ENCODE results near the gene C8A.

The C8A gene

DNA sequence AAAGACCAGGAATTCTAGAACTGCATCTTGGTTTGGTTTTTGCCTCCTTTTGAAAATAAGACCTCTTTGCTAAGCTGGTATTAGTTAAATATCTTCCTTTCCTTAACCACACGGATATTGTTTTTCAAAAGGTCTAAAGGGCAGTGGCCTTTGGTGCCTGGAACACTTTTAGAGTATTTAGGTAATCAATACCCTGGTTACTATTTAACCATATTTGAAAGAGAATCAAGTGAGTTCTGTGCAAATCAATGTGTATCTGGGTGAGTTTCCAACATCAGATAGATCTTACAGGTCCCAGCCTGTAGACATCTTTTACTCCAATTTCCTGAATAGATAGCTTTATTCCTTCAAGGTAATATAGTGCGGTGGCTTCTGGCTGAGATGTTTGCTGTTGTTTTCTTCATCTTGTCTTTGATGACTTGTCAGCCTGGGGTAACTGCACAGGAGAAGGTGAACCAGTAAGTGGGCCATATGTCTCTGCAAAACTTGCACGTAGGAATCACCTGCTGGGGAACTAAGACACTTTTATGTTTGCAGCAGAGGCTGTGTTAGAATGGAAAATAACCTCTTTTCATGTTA is at the start of gene C8A:
Gene C8A (plus strand): TSS at position 277 of the 579 bp plus-strand sequence. CDS start 105 bp downstream, at position 382.
- no peak for DNase-seq (ENCODE audit: low read depth)

DNA sequence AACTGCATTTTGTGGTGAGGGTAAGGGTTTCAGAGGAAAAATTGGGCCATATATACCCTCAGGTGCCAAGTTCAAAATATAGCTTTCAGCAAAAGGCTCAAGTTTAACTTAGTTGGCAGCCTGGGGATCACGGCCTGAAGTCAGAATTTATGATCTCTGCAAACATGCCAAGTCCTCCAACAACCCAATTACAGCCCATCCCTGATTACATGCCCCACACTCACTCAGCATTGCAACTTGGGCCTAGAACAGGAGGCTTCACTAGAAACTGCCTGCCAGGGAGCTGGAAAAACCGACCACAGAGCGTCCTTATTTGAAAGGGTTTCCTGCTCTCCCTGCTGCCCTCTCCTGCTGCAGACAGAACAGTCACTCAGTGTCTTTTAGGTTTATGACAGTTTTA is 47.8 kb upstream of the C8A start:
- no peak overlapping the region for H3K4me3 ChIP-seq (ENCODE audit: control insufficient read depth, low read depth, low read length)
- TF ChIP-seq, protein P1, sequence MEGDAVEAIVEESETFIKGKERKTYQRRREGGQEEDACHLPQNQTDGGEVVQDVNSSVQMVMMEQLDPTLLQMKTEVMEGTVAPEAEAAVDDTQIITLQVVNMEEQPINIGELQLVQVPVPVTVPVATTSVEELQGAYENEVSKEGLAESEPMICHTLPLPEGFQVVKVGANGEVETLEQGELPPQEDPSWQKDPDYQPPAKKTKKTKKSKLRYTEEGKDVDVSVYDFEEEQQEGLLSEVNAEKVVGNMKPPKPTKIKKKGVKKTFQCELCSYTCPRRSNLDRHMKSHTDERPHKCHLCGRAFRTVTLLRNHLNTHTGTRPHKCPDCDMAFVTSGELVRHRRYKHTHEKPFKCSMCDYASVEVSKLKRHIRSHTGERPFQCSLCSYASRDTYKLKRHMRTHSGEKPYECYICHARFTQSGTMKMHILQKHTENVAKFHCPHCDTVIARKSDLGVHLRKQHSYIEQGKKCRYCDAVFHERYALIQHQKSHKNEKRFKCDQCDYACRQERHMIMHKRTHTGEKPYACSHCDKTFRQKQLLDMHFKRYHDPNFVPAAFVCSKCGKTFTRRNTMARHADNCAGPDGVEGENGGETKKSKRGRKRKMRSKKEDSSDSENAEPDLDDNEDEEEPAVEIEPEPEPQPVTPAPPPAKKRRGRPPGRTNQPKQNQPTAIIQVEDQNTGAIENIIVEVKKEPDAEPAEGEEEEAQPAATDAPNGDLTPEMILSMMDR (conservative IDR thresholded peaks at IDR 0.05; ENCODE audit: control insufficient read depth, insufficient read depth, low read depth, low read length) = no peak
- DNase-seq (ENCODE audit: low read depth) = no peak

More for the DNA sequence above, at the start of gene C8A:
- TF ChIP-seq, protein P1 (conservative IDR thresholded peaks at IDR 0.05; ENCODE audit: control insufficient read depth, insufficient read depth, low read depth, low read length) = no peak
- no peak within 1 kb of the TSS for H3K4me3 ChIP-seq (ENCODE audit: control insufficient read depth, low read depth, low read length)

DNA sequence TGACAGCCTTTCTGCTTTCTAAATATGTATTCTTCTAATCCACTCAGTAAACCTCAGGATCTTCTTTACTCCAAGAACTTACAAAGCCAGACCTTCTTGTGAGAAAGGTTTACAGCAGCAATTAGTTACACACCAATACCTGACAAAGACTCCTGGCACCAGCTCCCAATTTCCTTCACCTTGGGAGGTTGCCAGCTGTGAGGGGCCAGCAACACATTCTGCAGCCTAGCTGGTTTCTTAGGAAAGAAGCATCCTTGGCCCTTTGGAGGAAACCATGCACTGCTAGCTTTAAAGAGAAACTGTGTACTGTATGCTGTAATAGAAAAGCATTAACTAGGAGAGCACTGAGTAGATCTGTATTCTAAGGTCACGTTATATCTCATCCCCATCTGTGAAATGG is 46.2 kb upstream of the C8A start:
- TF ChIP-seq, protein P1 (conservative IDR thresholded peaks at IDR 0.05; ENCODE audit: control insufficient read depth, insufficient read depth, low read depth, low read length) = no peak
- no peak for DNase-seq (ENCODE audit: low read depth)
- no peak overlapping the region for H3K4me3 ChIP-seq (ENCODE audit: control insufficient read depth, low read depth, low read length)

DNA sequence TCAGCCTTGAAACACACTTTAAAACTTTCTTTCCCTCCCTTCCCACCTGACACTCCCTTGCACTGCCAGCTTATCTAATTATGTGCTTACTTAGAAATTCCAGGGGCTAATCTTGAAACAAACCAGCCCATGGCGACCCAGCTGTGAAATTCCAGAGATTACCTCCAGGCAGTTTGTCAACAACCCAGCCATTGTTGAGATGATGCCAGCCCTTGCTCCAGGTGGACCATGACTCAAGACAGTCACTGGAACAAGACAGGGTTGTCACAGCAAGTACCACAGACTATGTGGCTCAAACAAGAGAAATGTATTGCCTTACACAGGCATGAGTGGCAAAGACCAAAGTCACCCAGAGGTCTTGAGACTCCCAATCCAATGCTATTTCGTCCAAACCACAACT is 43.3 kb upstream of the C8A start:
- H3K4me3 ChIP-seq (ENCODE audit: control insufficient read depth, low read depth, low read length) = no peak overlapping the region
- TF ChIP-seq, protein P1 (conservative IDR thresholded peaks at IDR 0.05; ENCODE audit: control insufficient read depth, insufficient read depth, low read depth, low read length) = no peak
- no peak for DNase-seq (ENCODE audit: low read depth)

DNA sequence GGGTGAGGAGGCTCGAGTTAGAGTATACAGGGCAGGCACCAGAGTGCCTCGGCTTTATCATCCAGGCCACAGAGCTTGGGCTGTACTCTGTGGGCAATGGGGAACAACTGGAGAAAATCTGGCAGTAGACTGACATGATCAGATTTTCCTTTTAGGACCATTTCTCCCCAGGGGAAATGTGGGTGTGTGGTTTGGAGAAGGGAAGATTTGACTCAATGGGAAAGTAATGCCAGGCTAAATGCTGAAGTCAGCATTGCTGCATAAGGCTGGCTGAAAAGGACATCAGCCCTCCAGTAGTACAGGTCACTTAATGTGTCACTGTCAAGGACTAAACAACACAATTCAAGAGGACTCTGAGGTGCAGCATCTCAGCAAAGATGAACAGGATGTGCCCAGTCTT is 40.4 kb upstream of the C8A start:
- DNase-seq (ENCODE audit: low read depth) = peak; percentile 45
- no peak overlapping the region for H3K4me3 ChIP-seq (ENCODE audit: control insufficient read depth, low read depth, low read length)
- TF ChIP-seq, protein P1 (conservative IDR thresholded peaks at IDR 0.05; ENCODE audit: control insufficient read depth, insufficient read depth, low read depth, low read length) = no peak

DNA sequence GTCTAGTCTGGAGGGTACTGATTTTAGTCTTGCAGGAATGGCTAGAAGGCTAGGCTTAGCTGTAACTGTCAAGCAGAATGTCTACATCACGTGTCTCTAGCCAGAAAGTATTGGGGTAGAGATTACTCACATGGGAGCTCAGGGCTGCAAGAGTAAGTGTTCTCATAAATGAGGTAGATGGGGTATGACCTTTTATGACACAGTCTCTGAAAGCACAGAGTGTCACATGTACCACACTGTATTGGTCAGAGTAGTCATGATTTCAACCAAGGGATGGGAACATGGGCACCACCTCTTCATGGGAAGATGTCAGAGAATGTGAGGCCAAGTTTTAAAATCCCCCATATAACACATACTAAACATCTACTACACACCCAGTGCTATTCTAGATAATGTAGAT is 38.3 kb upstream of the C8A start:
- no peak overlapping the region for H3K4me3 ChIP-seq (ENCODE audit: control insufficient read depth, low read depth, low read length)
- TF ChIP-seq, protein P1 (conservative IDR thresholded peaks at IDR 0.05; ENCODE audit: control insufficient read depth, insufficient read depth, low read depth, low read length) = no peak
- peak; percentile 27 for DNase-seq (ENCODE audit: low read depth)

DNA sequence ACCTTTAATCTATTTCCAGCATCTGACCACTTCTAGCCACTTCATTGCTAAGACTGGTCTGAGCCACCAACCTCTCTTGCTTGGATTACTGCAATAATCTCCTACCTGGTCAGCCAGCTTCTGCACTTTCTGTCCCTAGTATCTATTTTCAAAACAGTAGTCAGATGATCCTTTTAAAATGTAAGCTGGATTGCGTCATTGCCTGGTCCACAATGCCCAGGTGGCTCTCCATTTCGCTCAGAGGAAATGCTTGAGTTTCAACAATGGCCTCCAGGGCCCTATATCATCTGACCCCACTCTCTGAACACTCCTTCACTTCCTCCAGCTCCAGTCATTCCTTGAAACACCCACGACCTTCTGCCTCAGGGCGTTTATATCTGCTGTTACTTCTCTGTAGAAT is 37.7 kb upstream of the C8A start:
- TF ChIP-seq, protein P1 (conservative IDR thresholded peaks at IDR 0.05; ENCODE audit: control insufficient read depth, insufficient read depth, low read depth, low read length) = no peak
- DNase-seq (ENCODE audit: low read depth) = no peak
- H3K4me3 ChIP-seq (ENCODE audit: control insufficient read depth, low read depth, low read length) = no peak overlapping the region

Data from fibroblast of mammary gland (primary cell).